ENCODE data around the gene HSD17B2.

DNA sequence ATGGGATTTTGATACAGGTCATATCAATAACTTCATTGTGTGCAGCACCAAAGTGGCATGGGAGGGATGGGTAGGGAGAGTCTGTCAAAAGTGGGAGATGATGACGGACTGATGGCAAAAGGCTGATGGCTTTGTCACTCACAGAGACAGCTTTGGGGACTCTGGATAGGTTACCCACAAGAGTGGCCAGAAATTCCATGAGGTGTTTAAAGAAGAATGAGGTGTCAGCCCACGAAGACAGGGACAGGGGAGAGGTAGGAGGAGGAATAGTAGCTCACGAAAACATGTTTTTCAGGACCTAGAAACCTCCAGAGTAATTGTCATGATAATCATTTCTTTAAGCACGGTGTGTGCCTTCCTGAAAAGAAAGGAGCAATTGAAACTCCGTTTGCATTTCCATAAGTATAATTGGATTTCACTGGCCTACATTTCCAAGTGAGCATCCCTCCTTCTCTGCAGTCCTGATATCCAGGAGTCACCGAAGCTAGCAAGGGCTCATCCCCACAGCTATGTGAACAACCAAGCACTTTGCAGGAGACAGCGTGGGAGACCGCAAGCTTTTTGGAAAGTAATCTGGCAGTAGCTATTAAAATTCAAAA, 60.0 kb downstream of the HSD17B2 start:
- TF ChIP-seq SP1 (IDR thresholded peaks at IDR 0.05) (no peak), HDGF (IDR thresholded peaks at IDR 0.05; ENCODE audit: borderline replicate concordance) (no peak), ZNF384 (IDR thresholded peaks at IDR 0.05) (no peak), L3MBTL2 (conservative IDR thresholded peaks at IDR 0.05) (no peak), SUZ12 (IDR thresholded peaks at IDR 0.05) (no peak), TARDBP (IDR thresholded peaks at IDR 0.05) (no peak), CTBP1 (IDR thresholded peaks at IDR 0.05; ENCODE audit: borderline replicate concordance) (no peak), LEF1 (IDR thresholded peaks at IDR 0.05; ENCODE audit: borderline replicate concordance) (no peak)
- TF ChIP-seq, protein P1, sequence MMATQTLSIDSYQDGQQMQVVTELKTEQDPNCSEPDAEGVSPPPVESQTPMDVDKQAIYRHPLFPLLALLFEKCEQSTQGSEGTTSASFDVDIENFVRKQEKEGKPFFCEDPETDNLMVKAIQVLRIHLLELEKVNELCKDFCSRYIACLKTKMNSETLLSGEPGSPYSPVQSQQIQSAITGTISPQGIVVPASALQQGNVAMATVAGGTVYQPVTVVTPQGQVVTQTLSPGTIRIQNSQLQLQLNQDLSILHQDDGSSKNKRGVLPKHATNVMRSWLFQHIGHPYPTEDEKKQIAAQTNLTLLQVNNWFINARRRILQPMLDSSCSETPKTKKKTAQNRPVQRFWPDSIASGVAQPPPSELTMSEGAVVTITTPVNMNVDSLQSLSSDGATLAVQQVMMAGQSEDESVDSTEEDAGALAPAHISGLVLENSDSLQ (IDR thresholded peaks at IDR 0.05) = no peak
